ENCODE measurements around the gene FSCN2. TPM values are rescaled to one million over a fixed set of nuclear protein-coding genes. Genes with fewer than 3 reads are reported as not detected.

Gene FSCN2
- total RNA-seq, 1 experiment from 2014 or later, result 4.3 TPM

DNA sequence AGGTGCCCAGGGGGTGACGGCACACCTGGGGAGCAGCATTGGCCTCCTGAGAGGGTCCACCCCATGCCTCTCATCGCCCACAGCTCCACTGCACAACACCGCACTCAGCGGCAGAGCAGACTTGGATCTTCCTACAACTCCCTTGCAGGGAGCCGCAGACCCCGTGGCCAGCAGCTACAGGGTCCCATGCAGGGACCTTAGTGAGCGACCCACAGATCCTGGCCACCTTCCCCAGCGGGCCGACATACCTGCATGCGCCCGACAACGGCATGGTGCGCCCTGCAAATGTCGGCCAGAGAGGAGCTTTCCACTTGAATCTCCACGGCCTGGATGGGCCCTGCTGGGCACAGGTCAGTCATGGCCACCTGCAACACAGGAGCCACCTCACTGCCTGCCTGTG lies 15.6 kb downstream of the FSCN2 start:
- no peak overlapping the region for H2AFZ ChIP-seq
- CTCF ChIA-PET, result no interaction called here
- H4K20me1 ChIP-seq (ENCODE audit: insufficient read depth), result no peaks in the 10 kb centered on the region
- no peaks in the 10 kb centered on the region for H3F3A ChIP-seq (ENCODE audit: insufficient read depth, low read depth)
- no peak overlapping the region for H3K4me2 ChIP-seq
- DNase-seq, result no peak
- no peak overlapping the region for H3K4me3 ChIP-seq
- POLR2A ChIA-PET (ENCODE audit: unreplicated experiment), result no interaction called here
- H3K9me2 ChIP-seq (ENCODE audit: insufficient read depth), result no peaks in the 10 kb centered on the region
- intact Hi-C loops (cut with micrococcal nuclease; ENCODE audit: unreplicated experiment), result no loop called here
- H3K27me3 ChIP-seq (ENCODE audit: insufficient read depth, low read depth), result no peaks in the 10 kb centered on the region
- H3K4me1 ChIP-seq (replicated peaks; ENCODE audit: insufficient read depth), result no peaks in the 10 kb centered on the region
- no peak overlapping the region for H3K27ac ChIP-seq
- no peaks in the 10 kb centered on the region for H3K9me3 ChIP-seq (ENCODE audit: insufficient read depth, low read depth)
- H3K79me2 ChIP-seq (ENCODE audit: low read depth), result no peaks in the 10 kb centered on the region
- no peaks in the 10 kb centered on the region for H3K36me3 ChIP-seq (ENCODE audit: low read depth)
- TF ChIP-seq, protein P1, sequence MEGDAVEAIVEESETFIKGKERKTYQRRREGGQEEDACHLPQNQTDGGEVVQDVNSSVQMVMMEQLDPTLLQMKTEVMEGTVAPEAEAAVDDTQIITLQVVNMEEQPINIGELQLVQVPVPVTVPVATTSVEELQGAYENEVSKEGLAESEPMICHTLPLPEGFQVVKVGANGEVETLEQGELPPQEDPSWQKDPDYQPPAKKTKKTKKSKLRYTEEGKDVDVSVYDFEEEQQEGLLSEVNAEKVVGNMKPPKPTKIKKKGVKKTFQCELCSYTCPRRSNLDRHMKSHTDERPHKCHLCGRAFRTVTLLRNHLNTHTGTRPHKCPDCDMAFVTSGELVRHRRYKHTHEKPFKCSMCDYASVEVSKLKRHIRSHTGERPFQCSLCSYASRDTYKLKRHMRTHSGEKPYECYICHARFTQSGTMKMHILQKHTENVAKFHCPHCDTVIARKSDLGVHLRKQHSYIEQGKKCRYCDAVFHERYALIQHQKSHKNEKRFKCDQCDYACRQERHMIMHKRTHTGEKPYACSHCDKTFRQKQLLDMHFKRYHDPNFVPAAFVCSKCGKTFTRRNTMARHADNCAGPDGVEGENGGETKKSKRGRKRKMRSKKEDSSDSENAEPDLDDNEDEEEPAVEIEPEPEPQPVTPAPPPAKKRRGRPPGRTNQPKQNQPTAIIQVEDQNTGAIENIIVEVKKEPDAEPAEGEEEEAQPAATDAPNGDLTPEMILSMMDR (conservative IDR thresholded peaks at IDR 0.05), result no peak
- TF ChIP-seq EZH2 (IDR thresholded peaks at IDR 0.05; ENCODE audit: low read depth), result no peak
- no TSS peak for BruUV-seq (replicated peaks)

DNA sequence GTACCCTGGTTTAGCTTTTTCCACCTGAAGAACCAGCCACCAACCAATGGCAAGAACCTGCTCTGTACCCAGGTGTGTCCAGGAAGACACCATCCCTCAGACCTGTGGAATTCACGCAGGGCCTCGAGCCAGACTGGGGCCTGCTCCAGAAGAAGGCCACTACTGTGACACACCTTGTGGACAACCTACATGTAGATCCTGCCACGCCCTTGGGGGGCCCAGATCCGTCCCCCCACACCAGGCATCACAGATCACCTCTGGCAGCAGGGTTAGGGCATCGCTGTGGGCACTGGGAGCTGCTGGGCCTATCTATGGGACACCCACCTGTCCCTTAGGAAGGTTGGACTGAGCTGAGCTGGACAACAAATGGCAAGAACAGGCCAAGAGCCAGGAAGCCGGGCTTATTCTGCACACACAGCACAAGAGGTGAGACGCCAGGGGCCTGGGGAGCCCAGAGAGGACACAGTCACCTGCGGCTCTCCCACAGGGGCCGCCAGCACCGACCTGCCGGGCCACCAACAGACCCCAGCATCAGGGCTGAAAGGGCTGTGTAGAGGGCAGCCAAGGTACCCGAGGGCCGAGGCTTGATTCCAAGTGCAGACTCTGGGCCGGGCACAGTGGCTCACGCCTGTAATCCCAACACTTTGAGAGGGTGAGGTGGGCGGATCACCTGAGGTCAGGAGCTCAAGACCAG lies 16.3 kb downstream of the FSCN2 start:
- CTCF ChIA-PET, result no interaction called here
- Histone ChIP-seq H3F3A (ENCODE audit: insufficient read depth, low read depth) (no peaks in the 10 kb centered on the region), H4K20me1 (ENCODE audit: insufficient read depth) (no peaks in the 10 kb centered on the region), H3K9me3 (ENCODE audit: insufficient read depth, low read depth) (no peaks in the 10 kb centered on the region), H3K9me2 (ENCODE audit: insufficient read depth) (no peaks in the 10 kb centered on the region), H3K27me3 (ENCODE audit: insufficient read depth, low read depth) (no peaks in the 10 kb centered on the region), H3K4me3 (no peak overlapping the region), H3K79me2 (ENCODE audit: low read depth) (no peaks in the 10 kb centered on the region), H3K27ac (no peak overlapping the region), H3K4me1 (replicated peaks; ENCODE audit: insufficient read depth) (no peaks in the 10 kb centered on the region), H3K4me2 (no peak overlapping the region), H3K36me3 (ENCODE audit: low read depth) (no peaks in the 10 kb centered on the region), H2AFZ (no peak overlapping the region)
- no peak for TF ChIP-seq EZH2 (IDR thresholded peaks at IDR 0.05; ENCODE audit: low read depth)
- TF ChIP-seq, protein P1 (conservative IDR thresholded peaks at IDR 0.05), result no peak
- DNase-seq, result no peak
- intact Hi-C loops (cut with micrococcal nuclease; ENCODE audit: unreplicated experiment), result no loop called here
- BruUV-seq (replicated peaks), result no TSS peak
- POLR2A ChIA-PET (ENCODE audit: unreplicated experiment), result no interaction called here

DNA sequence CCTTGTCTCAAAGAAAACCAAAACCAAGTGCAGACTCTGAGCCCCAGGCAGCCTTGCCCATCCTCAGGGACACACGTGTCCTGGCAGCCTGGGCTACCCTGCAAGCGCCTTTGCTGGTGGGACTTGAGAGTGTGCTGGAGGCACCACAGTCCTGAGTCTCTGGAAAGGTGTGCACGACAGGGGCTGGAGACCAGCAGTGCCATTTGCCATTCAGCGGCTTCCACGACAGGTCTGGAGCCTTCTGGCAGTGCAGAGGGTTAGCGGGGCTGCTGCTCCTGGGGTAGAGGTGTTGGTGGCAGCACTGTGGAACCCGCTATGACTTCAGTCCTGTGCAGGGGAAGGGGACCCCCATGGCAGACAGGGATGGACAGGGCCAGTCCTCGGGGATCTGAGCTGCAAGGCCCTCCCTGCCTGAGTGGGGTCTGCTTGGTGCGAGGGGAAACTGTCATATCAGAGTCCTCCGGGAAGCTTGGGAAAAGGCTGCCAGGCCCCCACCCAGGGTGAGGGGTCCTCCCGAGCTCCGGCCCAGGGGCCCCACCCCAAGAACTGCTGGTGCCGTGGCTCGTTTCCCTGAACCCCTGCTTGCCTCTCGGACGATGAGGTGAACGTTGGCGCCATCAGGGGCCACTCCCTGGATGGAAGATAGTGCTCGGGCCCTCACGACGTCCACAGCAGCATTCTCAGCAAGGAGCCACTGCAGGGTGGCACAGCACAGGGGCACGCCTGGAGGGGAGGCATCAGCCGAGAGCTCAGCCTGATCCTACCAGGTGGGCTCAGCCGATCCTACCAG lies 17.2 kb downstream of the FSCN2 start:
- DNase-seq, result no peak
- H2AFZ ChIP-seq, result no peak overlapping the region
- ChIA-PET CTCF (no interaction called here), POLR2A (ENCODE audit: unreplicated experiment) (interaction anchor here (0.6 kb wide), 1 partner anchor 148 kb away, joined by 3 read pairs; no protein-coding TSS in a partner anchor)
- H3K9me2 ChIP-seq (ENCODE audit: insufficient read depth), result no peaks in the 10 kb centered on the region
- no peak for TF ChIP-seq EZH2 (IDR thresholded peaks at IDR 0.05; ENCODE audit: low read depth)
- TF ChIP-seq, protein P1 (conservative IDR thresholded peaks at IDR 0.05), result no peak
- H3K79me2 ChIP-seq (ENCODE audit: low read depth), result no peaks in the 10 kb centered on the region
- no peaks in the 10 kb centered on the region for H3K9me3 ChIP-seq (ENCODE audit: insufficient read depth, low read depth)
- no peak overlapping the region for H3K4me3 ChIP-seq
- H3K27ac ChIP-seq, result no peak overlapping the region
- no peaks in the 10 kb centered on the region for H3K27me3 ChIP-seq (ENCODE audit: insufficient read depth, low read depth)
- H3F3A ChIP-seq (ENCODE audit: insufficient read depth, low read depth), result no peaks in the 10 kb centered on the region
- no TSS peak for BruUV-seq (replicated peaks)
- intact Hi-C loops (cut with micrococcal nuclease; ENCODE audit: unreplicated experiment), result no loop called here
- no peaks in the 10 kb centered on the region for H3K36me3 ChIP-seq (ENCODE audit: low read depth)
- H3K4me1 ChIP-seq (replicated peaks; ENCODE audit: insufficient read depth), result no peaks in the 10 kb centered on the region
- H3K4me2 ChIP-seq, result no peak overlapping the region
- no peaks in the 10 kb centered on the region for H4K20me1 ChIP-seq (ENCODE audit: insufficient read depth)
